ENCODE results near the gene MBTD1.

The MBTD1 gene

DNA sequence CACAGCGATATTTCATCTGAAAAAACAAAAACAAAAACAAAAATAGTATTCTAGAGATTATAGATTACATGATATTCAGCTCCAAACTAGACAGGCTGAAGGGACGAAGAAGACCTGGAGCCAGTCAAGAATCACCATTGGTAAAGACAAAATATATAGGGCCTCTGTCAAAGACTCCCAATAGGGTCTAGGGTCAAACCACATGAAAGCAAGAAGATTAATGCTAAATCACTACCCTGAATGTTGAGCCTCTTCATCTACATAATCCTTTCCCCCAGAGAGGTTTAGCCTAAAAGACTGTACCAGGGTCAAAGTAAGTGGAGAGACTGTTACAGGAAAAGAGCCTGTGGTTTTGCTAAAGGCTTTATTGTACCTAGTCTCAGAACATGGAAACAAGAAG is 117.3 kb downstream of the MBTD1 start:
- no peak for DNase-seq

DNA sequence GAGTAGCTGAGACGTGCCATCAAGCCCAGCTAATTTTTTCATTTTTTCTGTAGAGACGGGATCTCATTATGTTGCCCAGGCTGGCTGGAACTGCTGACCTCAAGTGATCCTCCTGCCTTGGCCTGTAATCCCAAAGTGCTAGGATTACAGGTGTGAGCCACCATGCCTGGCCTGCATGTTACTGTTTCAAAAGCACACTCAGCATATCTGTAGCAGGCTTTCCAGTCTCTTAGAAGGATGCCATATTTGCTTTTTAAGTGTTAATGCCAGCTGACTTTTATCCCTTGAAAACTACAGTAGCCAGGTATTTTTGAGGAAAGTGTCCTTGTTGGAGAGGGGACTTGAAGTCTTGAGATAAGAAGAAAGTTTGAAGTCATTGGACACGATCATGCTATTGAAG is 123.9 kb downstream of the MBTD1 start:
- DNase-seq: no peak

DNA sequence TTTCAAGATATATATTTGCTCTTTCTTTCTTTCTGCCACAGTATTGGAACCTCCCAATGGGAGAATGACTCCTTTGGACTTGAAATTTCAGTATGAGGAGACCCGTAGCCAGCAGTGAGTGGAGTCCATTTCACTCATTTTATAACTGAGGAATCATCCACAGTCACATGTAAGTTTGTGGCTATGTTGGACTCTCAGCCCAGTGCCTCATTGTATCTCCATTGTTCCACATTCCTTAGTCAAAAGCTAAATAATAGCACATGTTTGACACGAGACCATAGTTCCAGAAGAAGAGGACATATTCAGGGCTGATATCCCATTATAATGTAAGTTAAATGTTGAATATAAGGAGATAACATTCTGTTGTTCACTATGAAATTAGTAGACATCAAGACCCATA is 126.5 kb downstream of the MBTD1 start:
- no peak for DNase-seq

DNA sequence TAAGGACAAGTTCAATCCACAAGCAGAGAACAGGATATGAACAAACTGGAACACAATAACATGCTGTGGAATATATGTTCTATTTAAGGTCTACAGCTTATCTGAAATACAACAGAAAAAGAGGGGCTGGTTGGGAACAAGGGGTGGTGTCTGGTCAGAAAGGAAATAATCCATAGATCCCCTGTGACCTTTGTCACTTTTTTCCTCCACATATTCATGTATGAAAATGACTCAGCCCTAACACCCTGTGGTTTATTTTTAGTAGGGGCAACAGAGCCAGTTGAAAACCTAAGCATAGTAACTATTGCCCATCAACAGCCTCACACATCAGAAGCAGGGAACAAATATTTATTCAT is 126.9 kb downstream of the MBTD1 start:
- no peak for DNase-seq

DNA sequence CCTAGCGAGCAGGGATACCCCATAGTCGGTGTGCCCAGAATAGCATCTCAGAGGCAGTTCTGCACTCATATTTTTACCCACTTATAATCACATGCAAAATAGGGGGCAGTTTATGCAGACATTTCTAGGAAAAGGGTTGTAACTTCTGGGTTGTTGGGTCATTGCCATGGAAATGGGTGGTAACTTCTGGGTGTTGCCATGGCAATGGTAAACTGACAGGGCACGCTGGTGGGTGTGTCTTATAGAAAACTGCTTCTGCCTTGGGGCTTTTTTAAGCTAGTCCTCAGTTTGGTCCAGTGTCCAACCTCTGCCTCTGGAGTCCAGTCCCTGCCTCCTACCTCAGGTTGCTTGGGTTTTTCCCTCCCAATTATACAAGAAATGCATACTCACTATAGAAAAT is 131.8 kb downstream of the MBTD1 start:
- DNase-seq: no peak
